Liver (tissue), 9 donors: ENCODE data around the gene TGM6. TPM values are rescaled to one million over a fixed set of nuclear protein-coding genes. Genes with fewer than 3 reads are reported as not detected.
A peak's percentile ranks its signal among the peaks of the same experiment; 100 is the strongest.

Experiments used
- DNase-seq: peaks from one replicate; pipeline ENCODE4 v3.0.0-alpha.2; 2017; ENCODE audit warnings: low spot score
- H3K27ac ChIP-seq, 2 donors: one replicate each; pipeline ENCODE4 v1.7.0; 2013; ENCODE audit warnings: inconsistent platforms in 2 of 2, low read length in 2 of 2, control low read depth in 1 of 2, low read depth in 1 of 2, mild to moderate bottlenecking in 1 of 2
- H3K27me3 ChIP-seq, 4 donors: one replicate each; pipeline versions ENCODE4 v1.6.1 to v1.7.0; 2013; ENCODE audit warnings: low read length in 3 of 4, inconsistent platforms in 1 of 4, mild to moderate bottlenecking in 1 of 4, moderate library complexity in 1 of 4; ENCODE audit not compliant: control insufficient read depth in 4 of 4, insufficient read depth in 4 of 4
- H3K36me3 ChIP-seq, 4 donors: one replicate each; pipeline versions ENCODE4 v1.6.1 to v1.7.0; 2013; ENCODE audit warnings: low read length in 3 of 4, mild to moderate bottlenecking in 3 of 4, low read depth in 1 of 4, moderate library complexity in 1 of 4; ENCODE audit not compliant: control insufficient read depth in 4 of 4, insufficient read depth in 3 of 4
- H3K4me1 ChIP-seq, 4 donors: one replicate each; pipeline versions ENCODE4 v1.6.1 to v1.7.0; 2013; ENCODE audit warnings: low read length in 3 of 4, mild to moderate bottlenecking in 3 of 4, moderate library complexity in 1 of 4; ENCODE audit not compliant: control insufficient read depth in 4 of 4, insufficient read depth in 4 of 4
- H3K4me3 ChIP-seq, 3 donors: one replicate each; pipeline versions ENCODE4 v1.6.1 to v1.7.0; 2013; ENCODE audit warnings: low read length in 3 of 3, control low read depth in 1 of 3, low read depth in 1 of 3, mild to moderate bottlenecking in 1 of 3
- H3K9ac ChIP-seq, 2 donors: one replicate each; pipeline ENCODE4 v1.7.0; 2013; ENCODE audit warnings: low read length in 2 of 2, mild to moderate bottlenecking in 2 of 2, moderate library complexity in 2 of 2, control low read depth in 1 of 2, low read depth in 1 of 2
- H3K9me3 ChIP-seq, 4 donors: one replicate each; pipeline versions ENCODE4 v1.6.1 to v1.7.0; 2013; ENCODE audit warnings: low read length in 3 of 4; ENCODE audit not compliant: control insufficient read depth in 4 of 4
- ATF3 ChIP-seq: IDR thresholded peaks from 2 replicates; pipeline ENCODE4 v1.6.1; 2016; ENCODE audit warnings: antibody characterized with exemption
- CTCF ChIP-seq: fragments of 150-350 bp; IDR thresholded peaks from 2 replicates; pipeline ENCODE4 v1.5.1; 2017; ENCODE audit warnings: improper control_type of control experiment, low read depth, low read length; ENCODE audit not compliant: missing input control
- EGR1 ChIP-seq, 2 donors: IDR thresholded peaks; 2 replicates each; pipeline ENCODE4 v1.6.1; 2016 to 2018; ENCODE audit warnings: antibody characterized with exemption in 2 of 2, low read depth in 2 of 2
- FOXA1 ChIP-seq: IDR thresholded peaks from 2 replicates; pipeline ENCODE4 v1.6.1; 2016; ENCODE audit warnings: antibody characterized with exemption
- HNF4A ChIP-seq, 2 donors: conservative IDR thresholded peaks; 2 replicates each; pipeline ENCODE4 v1.6.1; 2016; ENCODE audit warnings: antibody characterized with exemption in 2 of 2, mild to moderate bottlenecking in 2 of 2
- JUND ChIP-seq, 2 donors: IDR thresholded peaks; 2 replicates each; pipeline ENCODE4 v1.6.1; 2016; ENCODE audit warnings: antibody characterized with exemption in 2 of 2
- NR2F2 ChIP-seq: IDR thresholded peaks from 2 replicates; pipeline ENCODE4 v1.6.1; 2016; ENCODE audit warnings: antibody characterized with exemption
- RAD21 ChIP-seq, 2 donors: IDR thresholded peaks; 2 replicates each; pipeline ENCODE4 v1.6.1; 2016; ENCODE audit warnings: antibody characterized with exemption in 2 of 2, mild to moderate bottlenecking in 2 of 2
- RXRA ChIP-seq, 2 donors: IDR thresholded peaks; 2 replicates each; pipeline ENCODE4 v1.6.1; 2017 to 2018; ENCODE audit warnings: antibody characterized with exemption in 2 of 2, mild to moderate bottlenecking in 1 of 2
- SP1 ChIP-seq: IDR thresholded peaks from 2 replicates; pipeline ENCODE4 v1.6.1; 2018; ENCODE audit warnings: antibody characterized with exemption, mild to moderate bottlenecking
- TAF1 ChIP-seq: conservative IDR thresholded peaks from 2 replicates; pipeline ENCODE4 v1.6.1; 2016; ENCODE audit warnings: antibody characterized with exemption, mild to moderate bottlenecking
- YY1 ChIP-seq: IDR thresholded peaks from 2 replicates; pipeline ENCODE4 v1.6.1; 2016; ENCODE audit warnings: antibody characterized with exemption, mild to moderate bottlenecking
- ZBTB33 ChIP-seq: IDR thresholded peaks from 2 replicates; pipeline ENCODE4 v1.6.1; 2016; ENCODE audit warnings: antibody characterized with exemption
- WGBS: extraction: QIAGEN DNeasy Blood & Tissue Kit; methylation state at CpG from one replicate; pipeline ENCODE4 v1.1.7; 2013; 5-methylcytosine and 5-hydroxymethylcytosine counted together
- polyA plus RNA-seq, 2 donors: library from polyadenylated mRNA; stranded (reverse) in 1 of 2; unstranded in 1 of 2; fragments of 200-250 nt in 1 of 2; fragments of >200 nt in 1 of 2; fragmentation: Nextera tagmentation in 1 of 2; extraction: Ambion mirVana in 1 of 2; gene quantifications; one replicate each; pipeline versions ENCODE4 v1.2.1 to v1.2.3, GENCODE V29; 2013 to 2015
- total RNA-seq, 2 donors: library from RNA; depleted of rRNA; stranded (reverse); fragments of >200 nt; gene quantifications; one replicate each; pipeline ENCODE4 v1.2.3, GENCODE V29; 2014
- donor health status: healthy.
- donor health status: healthy.
- donor health status: healthy.
- donor health status: healthy.
- donor health status: healthy.

TGM6 gene
- total and polyA plus RNA-seq, 4 donors = not detected

- H3K4me3 ChIP-seq = no peak overlapping the region
- H3K9ac ChIP-seq = no peak overlapping the region
- TF ChIP-seq NR2F2 (no peak), ZBTB33 (no peak), TAF1 (no peak), CTCF (no peak), FOXA1 (no peak), JUND (IDR thresholded peaks at IDR 0.05) (no peak), SP1 (no peak)
- H3K27ac ChIP-seq = no peak overlapping the region
- H3K36me3 ChIP-seq = no peaks in the 10 kb centered on the region
- H3K27me3 ChIP-seq = no peaks in the 10 kb centered on the region
- H3K9me3 ChIP-seq = peaks cover 0 to 3% (median 0%) of the 10 kb centered on the region in 4 donors
- DNase-seq = no peak
- H3K4me1 ChIP-seq = no peaks in the 10 kb centered on the region
- whole genome bisulfite sequencing = 61% methylated on average over 1 of the region's 1 CpG
These were observed 39.8 kb downstream of the TGM6 start for GRCh38 chr20:2420510-2420909.

GRCh38 chr20:2421247-2421646, 40.5 kb downstream of the TGM6 start:
- Histone ChIP-seq H3K27ac (no peak overlapping the region), H3K27me3 (no peaks in the 10 kb centered on the region), H3K9me3 (peaks cover 0 to 3% (median 0%) of the 10 kb centered on the region in 4 donors), H3K4me3 (no peak overlapping the region), H3K9ac (no peak overlapping the region), H3K36me3 (no peaks in the 10 kb centered on the region), H3K4me1 (no peaks in the 10 kb centered on the region)
- TF ChIP-seq RAD21 (IDR thresholded peaks at IDR 0.05) (peak in 1 of 2 donors; percentile 37), ATF3 (no peak), CTCF (peak; percentile 18), YY1 (no peak)
- 80% methylated on average over 5 of the region's 5 CpGs for WGBS
- DNase-seq = no peak

- no peaks in the 10 kb centered on the region for H3K4me1 ChIP-seq
- no peaks in the 10 kb centered on the region for H3K36me3 ChIP-seq
- no peak for DNase-seq
- H3K9me3 ChIP-seq = no peaks in the 10 kb centered on the region
- H3K27ac ChIP-seq = no peak overlapping the region
- no peak for TF ChIP-seq FOXA1
- TF ChIP-seq RAD21 (IDR thresholded peaks at IDR 0.05) = no peak
- TF ChIP-seq CTCF = no peak
- no peak for TF ChIP-seq ATF3
- no peak for TF ChIP-seq HNF4A (conservative IDR thresholded peaks at IDR 0.05)
- no peak for TF ChIP-seq JUND (IDR thresholded peaks at IDR 0.05)
- no peak for TF ChIP-seq ZBTB33
- TF ChIP-seq EGR1 (IDR thresholded peaks at IDR 0.05; ENCODE audit: low read depth in 2 of 2) = no peak
- no peak for TF ChIP-seq RXRA (IDR thresholded peaks at IDR 0.05)
- H3K9ac ChIP-seq = no peak overlapping the region
- H3K27me3 ChIP-seq = no peaks in the 10 kb centered on the region
- H3K4me3 ChIP-seq = no peak overlapping the region
- 87% methylated on average over 6 of the region's 6 CpGs for WGBS
These were observed 48.4 kb downstream of the TGM6 start for GRCh38 chr20:2429051-2429450.
